WERI-Rb-1 (cell line): ENCODE results near the gene GALNT15.

Experiments
- DNase-seq: peaks from one replicate; pipeline ENCODE4 v3.0.0-alpha.2; 2020
- H3K27ac ChIP-seq: fragments of 250-450 bp; sonication (Bioruptor Pico); 2 replicates; pipeline ENCODE4 v1.5.1; 2020; ENCODE audit warnings: mild to moderate bottlenecking, moderate library complexity
- H3K27me3 ChIP-seq: fragments of 250-450 bp; sonication (Bioruptor Pico); 2 replicates; pipeline ENCODE4 v1.5.1; 2021; ENCODE audit warnings: mild to moderate bottlenecking, low read depth, moderate library complexity; ENCODE audit not compliant: insufficient read depth, severe bottlenecking
- H3K36me3 ChIP-seq: fragments of 250-450 bp; sonication (Bioruptor Pico); 2 replicates; pipeline ENCODE4 v1.5.1; 2020; ENCODE audit warnings: mild to moderate bottlenecking, moderate library complexity
- H3K4me3 ChIP-seq: 2 replicates; pipeline ENCODE4 v1.5.1; 2011; ENCODE audit warnings: low read depth, mild to moderate bottlenecking, control low read depth, low read length
- H3K9me3 ChIP-seq: fragments of 250-450 bp; sonication (Bioruptor Pico); 2 replicates; pipeline ENCODE4 v1.5.1; 2021; ENCODE audit warnings: mild to moderate bottlenecking, moderate library complexity; ENCODE audit not compliant: severe bottlenecking
- TF ChIP-seq, protein P1 (sequence below): IDR thresholded peaks from 2 replicates; pipeline ENCODE4 v1.5.1; 2011; ENCODE audit warnings: low read depth, mild to moderate bottlenecking, control low read depth, inconsistent platforms, low read length

Gene GALNT15

DNA sequence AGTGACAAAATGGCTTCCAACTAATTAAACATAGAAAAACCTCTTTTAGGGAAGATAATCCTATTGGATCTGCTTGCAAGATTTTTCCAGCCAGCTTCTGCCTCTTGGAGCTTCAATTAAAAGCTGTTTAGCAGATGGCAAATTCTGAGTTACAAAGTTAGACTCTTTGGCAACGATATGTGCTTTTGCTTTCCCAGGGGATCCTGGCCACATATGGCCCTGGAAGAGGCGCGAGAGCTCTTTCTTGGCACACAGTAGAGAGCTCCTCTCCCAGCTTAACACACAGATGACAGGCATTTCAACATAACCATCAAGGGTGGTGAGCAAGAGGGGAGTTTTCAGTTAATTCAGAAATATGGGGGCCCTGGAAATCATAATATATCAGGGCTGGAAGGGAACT is 41.6 kb upstream of the GALNT15 start:
- Histone ChIP-seq H3K27ac (peak overlapping the region; percentile 51), H3K27me3 (no peaks in the 10 kb centered on the region), H3K9me3 (peaks cover 4% of the 10 kb centered on the region), H3K4me3 (peak overlapping the region; percentile 27), H3K36me3 (no peaks in the 10 kb centered on the region)
- TF ChIP-seq, protein P1, sequence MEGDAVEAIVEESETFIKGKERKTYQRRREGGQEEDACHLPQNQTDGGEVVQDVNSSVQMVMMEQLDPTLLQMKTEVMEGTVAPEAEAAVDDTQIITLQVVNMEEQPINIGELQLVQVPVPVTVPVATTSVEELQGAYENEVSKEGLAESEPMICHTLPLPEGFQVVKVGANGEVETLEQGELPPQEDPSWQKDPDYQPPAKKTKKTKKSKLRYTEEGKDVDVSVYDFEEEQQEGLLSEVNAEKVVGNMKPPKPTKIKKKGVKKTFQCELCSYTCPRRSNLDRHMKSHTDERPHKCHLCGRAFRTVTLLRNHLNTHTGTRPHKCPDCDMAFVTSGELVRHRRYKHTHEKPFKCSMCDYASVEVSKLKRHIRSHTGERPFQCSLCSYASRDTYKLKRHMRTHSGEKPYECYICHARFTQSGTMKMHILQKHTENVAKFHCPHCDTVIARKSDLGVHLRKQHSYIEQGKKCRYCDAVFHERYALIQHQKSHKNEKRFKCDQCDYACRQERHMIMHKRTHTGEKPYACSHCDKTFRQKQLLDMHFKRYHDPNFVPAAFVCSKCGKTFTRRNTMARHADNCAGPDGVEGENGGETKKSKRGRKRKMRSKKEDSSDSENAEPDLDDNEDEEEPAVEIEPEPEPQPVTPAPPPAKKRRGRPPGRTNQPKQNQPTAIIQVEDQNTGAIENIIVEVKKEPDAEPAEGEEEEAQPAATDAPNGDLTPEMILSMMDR: no peak
- peak; percentile 46 for DNase-seq

DNA sequence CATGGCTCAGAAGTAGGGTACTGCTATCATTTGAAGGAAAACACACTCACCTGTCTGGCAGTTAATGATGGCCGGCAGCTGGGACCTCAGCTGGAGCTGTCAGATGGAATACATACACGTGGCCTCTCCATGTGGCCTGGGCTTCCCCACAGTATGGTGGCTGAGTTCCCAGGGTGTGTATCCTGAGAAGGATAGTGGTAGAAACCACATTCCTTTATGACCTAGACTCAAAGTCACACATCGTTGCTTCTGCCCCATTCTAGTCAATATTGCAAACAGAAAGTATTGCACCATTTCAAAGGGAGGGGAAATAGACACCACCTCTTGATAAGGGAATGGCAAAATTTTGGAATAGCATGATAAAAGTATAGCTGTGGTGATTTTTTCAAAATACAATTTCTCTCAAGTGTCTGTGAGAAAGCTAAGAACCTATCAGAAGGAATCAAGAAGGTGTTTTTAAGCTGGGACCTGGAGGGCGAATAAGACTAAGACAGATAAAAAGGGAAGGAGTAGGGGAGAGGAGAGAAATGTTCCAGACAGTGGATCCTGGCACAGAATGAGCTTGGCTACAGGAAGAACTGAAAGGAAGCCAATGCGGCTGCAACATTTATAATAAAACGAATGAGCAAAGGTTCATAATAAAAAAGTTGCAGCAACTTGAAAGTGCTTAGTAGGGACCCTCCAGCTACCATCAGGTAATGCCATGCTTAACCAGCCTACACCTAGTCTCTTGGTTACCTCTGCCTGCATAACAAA is 40.1 kb upstream of the GALNT15 start:
- no peak overlapping the region for H3K27ac ChIP-seq
- H3K36me3 ChIP-seq: no peaks in the 10 kb centered on the region
- H3K9me3 ChIP-seq: peaks cover 4% of the 10 kb centered on the region
- H3K27me3 ChIP-seq: no peaks in the 10 kb centered on the region
- H3K4me3 ChIP-seq: no peak overlapping the region
- no peak for DNase-seq
- TF ChIP-seq, protein P1: no peak

DNA sequence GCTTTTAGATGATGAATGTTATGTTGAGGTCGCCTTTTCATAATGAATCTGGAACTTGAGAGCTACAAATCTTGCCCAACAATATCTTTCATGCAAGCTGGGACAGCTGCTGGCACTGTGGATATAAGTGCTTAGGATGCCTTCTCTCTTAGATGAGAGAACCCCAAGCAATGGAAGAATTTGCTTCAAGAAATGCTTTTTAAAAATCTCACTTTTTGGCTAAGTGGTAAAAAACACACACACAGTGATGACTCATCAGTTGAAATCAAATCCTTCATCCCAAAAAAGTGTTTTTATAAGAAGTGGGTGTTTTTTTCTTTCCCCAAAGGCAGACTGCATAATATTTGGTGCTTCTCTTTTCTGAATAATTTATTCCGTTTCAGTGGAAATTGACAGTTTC is 38.4 kb upstream of the GALNT15 start:
- no peak overlapping the region for H3K27ac ChIP-seq
- peaks cover 4% of the 10 kb centered on the region for H3K9me3 ChIP-seq
- H3K27me3 ChIP-seq: no peaks in the 10 kb centered on the region
- no peaks in the 10 kb centered on the region for H3K36me3 ChIP-seq
- no peak for DNase-seq
- TF ChIP-seq, protein P1: no peak
- no peak overlapping the region for H3K4me3 ChIP-seq

DNA sequence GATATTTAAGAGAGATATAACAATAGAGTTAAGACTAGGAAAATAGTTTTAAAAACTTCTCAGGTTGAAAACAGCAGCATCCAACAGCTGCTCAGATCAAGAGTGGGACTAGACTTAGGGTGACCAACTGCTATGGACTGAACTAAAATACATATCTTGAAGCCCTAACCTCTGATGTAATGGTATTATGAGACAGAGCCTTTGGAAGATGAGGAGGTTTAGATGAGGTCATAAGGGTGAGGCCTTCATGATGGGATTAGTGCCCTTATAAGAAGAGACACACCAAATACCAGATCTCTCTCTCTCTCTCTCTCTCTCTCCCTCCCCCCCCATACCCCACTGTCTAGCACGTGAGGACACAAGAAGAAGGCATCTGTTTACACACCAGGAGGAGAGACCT is 37.4 kb upstream of the GALNT15 start:
- no peak for DNase-seq
- TF ChIP-seq, protein P1: no peak
- peaks cover 4% of the 10 kb centered on the region for H3K9me3 ChIP-seq
- H3K4me3 ChIP-seq: no peak overlapping the region
- H3K27me3 ChIP-seq: no peaks in the 10 kb centered on the region
- H3K27ac ChIP-seq: no peak overlapping the region
- H3K36me3 ChIP-seq: no peaks in the 10 kb centered on the region

DNA sequence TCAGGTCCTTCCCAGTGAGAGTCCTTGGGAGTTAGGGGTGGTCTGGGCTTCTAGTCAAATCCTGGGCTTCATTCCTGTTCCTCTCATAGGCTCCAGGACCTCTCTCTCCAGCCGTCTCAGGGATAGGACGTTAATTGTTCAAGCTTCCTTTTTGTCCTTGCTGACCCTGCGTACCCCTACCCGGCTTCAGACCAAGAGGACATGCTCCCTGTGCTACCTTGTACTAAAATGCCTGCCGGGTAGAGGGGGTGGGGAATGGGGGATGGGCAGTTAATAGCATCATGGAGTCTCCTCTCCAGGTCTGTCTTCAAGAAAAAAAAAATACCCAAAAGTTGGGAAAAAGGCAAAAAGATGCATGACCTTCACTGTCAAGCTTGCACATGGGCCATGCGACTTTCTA is 36.5 kb upstream of the GALNT15 start:
- no peak overlapping the region for H3K27ac ChIP-seq
- H3K27me3 ChIP-seq: no peaks in the 10 kb centered on the region
- no peak for DNase-seq
- peaks cover 5% of the 10 kb centered on the region for H3K9me3 ChIP-seq
- no peaks in the 10 kb centered on the region for H3K36me3 ChIP-seq
- H3K4me3 ChIP-seq: no peak overlapping the region
- TF ChIP-seq, protein P1: no peak
